HCT116 (cell line): Measurements from ENCODE around the gene CDH23. TPM values are rescaled to one million over a fixed set of nuclear protein-coding genes. Genes with fewer than 3 reads are reported as not detected.

Experiments
- ATAC-seq: fragments of 200-7000 bp; cut with Tn5 transposase; 2 replicates; pipeline ENCODE4 v1.9.1; 2020; ENCODE audit warnings: mild to moderate bottlenecking, moderate library complexity
- BruUV-seq: library from RNA; stranded (reverse); fragments of 400-500 nt; replicated peaks from 2 replicates; lab custom pipeline; 2021; lab: Mats Ljungman, UMichigan
- CTCF ChIA-PET: fragments of 300-600 bp; sonication (Branson Sonifier 250); formaldehyde crosslinking; loops from one replicate; lab custom pipeline; 2021; ENCODE audit warnings: antibody characterized with exemption; lab: Charles Lee
- POLR2A ChIA-PET: fragments of 300-600, 350-600 bp; sonication (Branson Sonifier 250); formaldehyde crosslinking; loops from one replicate; lab custom pipeline; 2021; ENCODE audit warnings: antibody characterized with exemption; lab: Charles Lee
- RAD21 ChIA-PET, 2 experiments: fragments of 300-600 bp; sonication (Branson Sonifier 250); formaldehyde crosslinking; loops; one replicate each; lab custom pipeline; 2023; ENCODE audit warnings: low total read pairs in 2 of 2; ENCODE audit not compliant: uncharacterized antibody in 2 of 2, unreplicated experiment in 2 of 2, low non-redundant PET in 1 of 2; lab: Charles Lee
- DNase-seq: peaks from one replicate; pipeline ENCODE4 v3.0.0-alpha.2; 2010; ENCODE audit warnings: low read depth, low spot score
- H2AFZ ChIP-seq: fragments of 200-600 bp; shearing (Covaris generic), sonication (generic); 2 replicates; pipeline ENCODE4 v1.6.1; 2017; ENCODE audit warnings: low read depth, mixed run types, mixed read lengths, antibody characterized with exemption, low read length; ENCODE audit not compliant: poor library complexity, severe bottlenecking
- H3K27ac ChIP-seq: 2 replicates; pipeline ENCODE4 v1.5.1; 2012; ENCODE audit warnings: low read depth, low read length
- H3K27me3 ChIP-seq: fragments of 200-600 bp; sonication (generic); 2 replicates; pipeline ENCODE4 v1.6.1; 2016; ENCODE audit warnings: mixed run types, low read length, mixed read lengths; ENCODE audit not compliant: insufficient read depth
- H3K36me3 ChIP-seq, 2 experiments: fragments of 200-500 bp in 1 of 2; fragments of 200-600 bp in 1 of 2; sonication (Bioruptor generic) in 1 of 2; sonication (generic) in 1 of 2; 2 replicates each; pipeline versions ENCODE4 v1.5.1 to v1.6.1; 2014 to 2016; ENCODE audit warnings: low read length in 2 of 2, inconsistent platforms in 1 of 2, mixed read lengths in 1 of 2, mixed run types in 1 of 2; ENCODE audit not compliant: insufficient read depth in 2 of 2, control insufficient read depth in 1 of 2
- H3K4me1 ChIP-seq, 2 experiments: fragments of 200-600 bp in 1 of 2; sonication (generic) in 1 of 2; 2 replicates each; pipeline versions ENCODE4 v1.5.1 to v1.6.1; 2012 to 2017; ENCODE audit warnings: low read length in 2 of 2, inconsistent platforms in 1 of 2, mild to moderate bottlenecking in 1 of 2, mixed read lengths in 1 of 2, mixed run types in 1 of 2, moderate library complexity in 1 of 2; ENCODE audit not compliant: insufficient read depth in 2 of 2, control insufficient read depth in 1 of 2
- H3K4me2 ChIP-seq: fragments of 200-600 bp; sonication (generic); 2 replicates; pipeline ENCODE4 v1.6.1; 2017; ENCODE audit warnings: mixed run types, low read length, mixed read lengths
- H3K4me3 ChIP-seq, 2 experiments: fragments of 200-600 bp in 1 of 2; sonication (generic) in 1 of 2; replicated peaks in 1 of 2; 2 replicates each; pipeline ENCODE4 v1.5.1; 2011 to 2016; ENCODE audit warnings: low read length in 2 of 2, control low read depth in 1 of 2, low read depth in 1 of 2, mild to moderate bottlenecking in 1 of 2, mixed read lengths in 1 of 2, mixed run types in 1 of 2
- H3K79me2 ChIP-seq: fragments of 200-600 bp; sonication (generic); 2 replicates; pipeline ENCODE4 v1.6.1; 2017; ENCODE audit warnings: mild to moderate bottlenecking, mixed run types, low read length, moderate library complexity, mixed read lengths; ENCODE audit not compliant: insufficient read depth
- H3K9ac ChIP-seq: fragments of 200-600 bp; sonication (generic); 2 replicates; pipeline ENCODE4 v1.6.1; 2016; ENCODE audit warnings: low read length, mixed read lengths
- H3K9me2 ChIP-seq: fragments of 200-600 bp; sonication (generic), shearing (Covaris generic); 2 replicates; pipeline ENCODE4 v1.6.1; 2017; ENCODE audit warnings: mixed run types, mild to moderate bottlenecking, moderate library complexity; ENCODE audit not compliant: insufficient read depth
- H3K9me3 ChIP-seq, 2 experiments: fragments of 200-500 bp in 1 of 2; fragments of 200-600 bp in 1 of 2; sonication (Bioruptor generic) in 1 of 2; sonication (generic) in 1 of 2; 2 replicates each; pipeline ENCODE4 v1.6.1; 2014 to 2017; ENCODE audit warnings: low read length in 2 of 2, mixed read lengths in 2 of 2, inconsistent platforms in 1 of 2, low read depth in 1 of 2, mild to moderate bottlenecking in 1 of 2, mixed run types in 1 of 2, moderate library complexity in 1 of 2; ENCODE audit not compliant: control insufficient read depth in 1 of 2, insufficient read depth in 1 of 2
- H4K20me1 ChIP-seq: fragments of 200-600 bp; sonication (generic), shearing (Covaris generic); 2 replicates; pipeline ENCODE4 v1.6.1; 2017; ENCODE audit warnings: mixed run types, mild to moderate bottlenecking, moderate library complexity; ENCODE audit not compliant: insufficient read depth
- CBX3 ChIP-seq: IDR thresholded peaks from 2 replicates; pipeline ENCODE4 v1.6.1; 2012; ENCODE audit warnings: low read depth
- EGR1 ChIP-seq: IDR thresholded peaks from 2 replicates; pipeline ENCODE4 v1.6.1; 2012; ENCODE audit warnings: low read depth
- ELF1 ChIP-seq: IDR thresholded peaks from 2 replicates; pipeline ENCODE4 v1.6.1; 2012; ENCODE audit warnings: low read depth, borderline replicate concordance
- EZH2 ChIP-seq: fragments of 200-600 bp; sonication (generic); IDR thresholded peaks from 2 replicates; pipeline ENCODE4 v1.6.1; 2017; ENCODE audit warnings: antibody characterized with exemption, mixed run types
- FOSL1 ChIP-seq: IDR thresholded peaks from 2 replicates; pipeline ENCODE4 v1.6.1; 2012; ENCODE audit warnings: low read depth
- JUND ChIP-seq: IDR thresholded peaks from 2 replicates; pipeline ENCODE4 v1.6.1; 2012
- POLR2A ChIP-seq: IDR thresholded peaks from 2 replicates; pipeline ENCODE4 v1.7.0; 2011; ENCODE audit warnings: borderline replicate concordance; ENCODE audit not compliant: insufficient read depth, insufficient read length; ENCODE audit errors: extremely low read depth
- SIN3A ChIP-seq: IDR thresholded peaks from 2 replicates; pipeline ENCODE4 v1.6.1; 2012; ENCODE audit warnings: low read depth
- ZFX ChIP-seq: fragments of 450-650 bp; IDR thresholded peaks from 2 replicates; pipeline ENCODE4 v1.6.1; 2017
- intact Hi-C: fragments of 100-400 bp; cut with micrococcal nuclease; formaldehyde crosslinking; loops from 2 replicates; pipeline ENCODE4 v1.10.0; 2022
- total RNA-seq: library from RNA; stranded (reverse); gene quantifications from one replicate; pipeline ENCODE4 v1.2.1, GENCODE V29; 2021; ENCODE audit not compliant: unreplicated experiment
- TF ChIP-seq, protein P1 (sequence below): IDR thresholded peaks from 2 replicates; pipeline ENCODE4 v1.6.1; 2012; ENCODE audit warnings: low read depth

The CDH23 gene
- total RNA-seq, 1 experiment from 2014 or later = not detected

GRCh38 chr10:71749396-71749795 is 352.7 kb downstream of the CDH23 start:
- Histone ChIP-seq H3K9me2 (no peaks in the 10 kb centered on the region), H3K79me2 (no peaks in the 10 kb centered on the region), H3K9me3 (no peaks in the 10 kb centered on the region), H2AFZ (no peak overlapping the region), H3K4me2 (no peak overlapping the region), H3K27ac (no peak overlapping the region), H3K4me3 (no peak overlapping the region), H3K36me3 (no peaks in the 10 kb centered on the region), H4K20me1 (no peaks in the 10 kb centered on the region), H3K4me1 (peaks cover 5% of the 10 kb centered on the region in 2 experiments; a peak in 2 of 4 replicates), H3K27me3 (no peaks in the 10 kb centered on the region), H3K9ac (no peak overlapping the region)
- TF ChIP-seq JUND (no peak), FOSL1 (no peak), CBX3 (no peak), EGR1 (no peak), ELF1 (no peak), EZH2 (no peak), ZFX (no peak), POLR2A (no peak), SIN3A (no peak)
- TF ChIP-seq, protein P1, sequence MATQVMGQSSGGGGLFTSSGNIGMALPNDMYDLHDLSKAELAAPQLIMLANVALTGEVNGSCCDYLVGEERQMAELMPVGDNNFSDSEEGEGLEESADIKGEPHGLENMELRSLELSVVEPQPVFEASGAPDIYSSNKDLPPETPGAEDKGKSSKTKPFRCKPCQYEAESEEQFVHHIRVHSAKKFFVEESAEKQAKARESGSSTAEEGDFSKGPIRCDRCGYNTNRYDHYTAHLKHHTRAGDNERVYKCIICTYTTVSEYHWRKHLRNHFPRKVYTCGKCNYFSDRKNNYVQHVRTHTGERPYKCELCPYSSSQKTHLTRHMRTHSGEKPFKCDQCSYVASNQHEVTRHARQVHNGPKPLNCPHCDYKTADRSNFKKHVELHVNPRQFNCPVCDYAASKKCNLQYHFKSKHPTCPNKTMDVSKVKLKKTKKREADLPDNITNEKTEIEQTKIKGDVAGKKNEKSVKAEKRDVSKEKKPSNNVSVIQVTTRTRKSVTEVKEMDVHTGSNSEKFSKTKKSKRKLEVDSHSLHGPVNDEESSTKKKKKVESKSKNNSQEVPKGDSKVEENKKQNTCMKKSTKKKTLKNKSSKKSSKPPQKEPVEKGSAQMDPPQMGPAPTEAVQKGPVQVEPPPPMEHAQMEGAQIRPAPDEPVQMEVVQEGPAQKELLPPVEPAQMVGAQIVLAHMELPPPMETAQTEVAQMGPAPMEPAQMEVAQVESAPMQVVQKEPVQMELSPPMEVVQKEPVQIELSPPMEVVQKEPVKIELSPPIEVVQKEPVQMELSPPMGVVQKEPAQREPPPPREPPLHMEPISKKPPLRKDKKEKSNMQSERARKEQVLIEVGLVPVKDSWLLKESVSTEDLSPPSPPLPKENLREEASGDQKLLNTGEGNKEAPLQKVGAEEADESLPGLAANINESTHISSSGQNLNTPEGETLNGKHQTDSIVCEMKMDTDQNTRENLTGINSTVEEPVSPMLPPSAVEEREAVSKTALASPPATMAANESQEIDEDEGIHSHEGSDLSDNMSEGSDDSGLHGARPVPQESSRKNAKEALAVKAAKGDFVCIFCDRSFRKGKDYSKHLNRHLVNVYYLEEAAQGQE = no peak
- DNase-seq (no peak), ATAC-seq (no peak)
- BruUV-seq = no TSS peak
- RAD21 ChIA-PET = no interaction called here
- CTCF ChIA-PET = no interaction called here
- POLR2A ChIA-PET = no interaction called here
- intact Hi-C loops = no loop called here
